NCI-H526 treated with DMSO at 0.1 percent for 48 hours (cell line): ENCODE results near the gene IL36A.

Experiments used
- DNase-seq: peaks from one replicate; lab custom pipeline; 2025; lab: John Stamatoyannopoulos, UW

IL36A gene

DNA sequence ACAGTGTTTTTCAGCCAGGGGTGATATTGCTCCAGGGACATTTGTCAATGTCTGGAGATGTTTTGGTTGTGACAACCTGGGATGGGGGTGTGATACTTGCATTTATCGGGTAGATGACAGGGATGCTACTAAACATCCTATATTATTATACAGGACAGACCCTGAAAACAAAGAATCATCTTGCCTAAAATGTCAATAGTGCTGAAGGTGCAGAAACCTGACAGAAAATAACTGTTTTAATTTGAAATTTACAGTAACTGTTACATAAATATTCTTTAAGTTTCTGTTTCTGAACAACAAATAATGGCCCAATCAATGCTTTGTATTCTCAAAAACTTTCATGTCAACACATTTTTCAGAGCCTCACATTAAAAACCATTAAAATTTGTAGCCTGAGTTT, 2.0 kb downstream of the IL36A start:
- no peak for DNase-seq

DNA sequence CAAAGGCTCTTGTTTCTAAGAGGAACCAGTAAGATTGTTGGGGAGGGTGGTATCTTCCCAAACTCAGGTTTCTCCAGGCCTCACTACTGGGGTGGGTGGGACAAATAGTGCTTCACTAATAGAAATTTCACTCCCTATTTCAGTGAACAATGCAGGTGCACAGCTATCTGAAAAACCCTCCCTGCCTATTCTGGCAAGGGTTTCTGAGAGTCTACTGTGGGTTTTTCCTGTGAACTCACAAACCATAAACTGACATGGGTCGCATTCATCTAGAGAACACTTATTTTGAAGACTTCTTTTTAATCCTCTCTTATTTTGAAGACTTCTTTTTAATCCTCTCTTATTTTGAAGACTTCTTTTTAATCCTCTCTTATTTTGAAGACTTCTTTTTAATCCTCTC, 4.4 kb downstream of the IL36A start:
- DNase-seq, result no peak

DNA sequence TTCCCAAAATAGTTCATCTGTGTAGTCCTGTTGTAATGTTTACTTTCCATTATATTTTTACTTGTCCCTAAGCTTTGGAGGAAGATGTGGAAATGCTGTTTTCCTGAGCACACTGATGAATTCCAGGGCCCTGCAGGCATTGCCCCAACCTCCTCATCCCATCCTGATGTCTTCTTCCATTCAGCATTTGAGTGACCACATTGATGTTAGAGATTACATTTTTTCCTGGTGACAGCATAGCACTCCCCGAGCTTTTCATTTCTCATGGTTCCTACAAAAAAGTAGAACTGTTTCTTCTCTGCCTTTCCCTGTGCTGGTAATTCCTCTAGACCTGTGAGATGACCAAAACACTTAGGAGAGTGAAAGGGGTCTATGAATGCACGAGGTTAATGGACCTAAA, 4.8 kb downstream of the IL36A start:
- no peak for DNase-seq

DNA sequence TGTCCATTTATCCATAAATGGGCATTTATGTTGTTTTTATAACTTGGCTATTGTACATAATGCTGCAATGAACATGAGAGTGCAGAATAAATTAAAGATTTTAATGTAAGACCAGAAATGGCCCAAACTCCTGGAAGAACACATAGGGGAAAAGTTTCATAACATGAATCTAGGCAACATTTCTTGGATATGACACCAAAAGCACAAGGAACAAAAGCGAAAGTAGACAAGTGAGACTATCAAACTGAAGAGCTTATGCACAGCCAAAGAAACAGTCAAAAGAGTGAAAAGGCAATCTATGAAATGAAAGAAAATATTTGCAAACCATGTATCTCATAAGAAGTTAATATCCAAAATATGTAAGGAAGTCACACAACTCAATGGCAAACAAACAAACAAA, 5.8 kb downstream of the IL36A start:
- no peak for DNase-seq

DNA sequence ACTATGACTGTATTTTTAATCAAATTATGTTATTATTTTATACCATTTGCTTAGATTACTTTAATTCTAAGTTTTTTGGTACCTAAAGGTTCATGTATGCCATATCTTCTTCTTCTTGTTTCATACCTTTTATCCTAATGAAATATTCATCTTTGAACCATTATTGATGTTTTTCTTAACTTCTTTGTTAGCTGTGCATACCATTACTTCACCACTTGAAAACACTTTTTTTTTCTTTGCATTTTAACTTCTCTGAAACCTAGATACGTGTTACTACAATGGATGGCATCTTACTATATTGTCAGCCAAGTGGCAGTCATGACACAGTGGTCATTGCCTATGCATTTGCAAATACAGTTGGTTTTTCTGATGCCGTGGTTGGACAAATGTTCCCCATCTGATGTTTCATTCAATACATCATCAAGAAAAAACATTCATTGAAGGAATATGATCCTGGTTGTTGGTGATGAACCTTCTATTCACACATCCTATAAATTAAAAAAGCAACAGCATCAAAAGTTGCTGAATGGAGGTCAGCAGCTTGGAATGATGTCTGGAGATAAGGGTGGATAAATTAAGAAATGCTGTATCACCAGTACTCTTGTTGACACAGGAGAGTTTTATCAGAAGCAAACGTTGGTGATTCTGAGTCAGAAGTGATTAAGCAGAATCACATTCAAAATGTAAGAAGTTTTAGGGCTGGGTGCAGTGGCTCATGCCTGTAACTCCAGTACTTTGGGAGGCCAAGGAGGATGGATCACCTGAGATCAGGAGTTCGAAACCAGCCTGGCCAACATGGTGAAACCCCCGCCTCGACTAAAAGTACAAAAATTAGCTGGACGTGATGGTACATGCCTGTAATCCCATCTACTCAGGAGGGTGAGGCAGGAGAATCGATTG, 7.4 kb downstream of the IL36A start:
- no peak for DNase-seq

DNA sequence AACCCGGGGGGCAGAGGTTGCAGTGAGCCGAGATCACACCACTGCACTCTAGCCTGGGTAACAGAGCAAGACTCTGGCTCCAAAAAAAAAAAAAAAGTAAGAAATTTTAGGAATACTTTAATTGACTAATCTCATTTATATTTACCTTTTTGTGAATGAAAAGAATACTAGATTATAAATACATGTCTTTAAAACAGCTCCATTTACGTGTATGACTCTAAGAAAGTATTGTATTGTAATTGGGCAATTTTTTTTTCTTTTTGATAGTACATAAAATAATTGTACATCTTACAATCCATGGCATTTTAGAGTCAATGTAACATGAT, 8.0 kb downstream of the IL36A start:
- DNase-seq, result no peak

DNA sequence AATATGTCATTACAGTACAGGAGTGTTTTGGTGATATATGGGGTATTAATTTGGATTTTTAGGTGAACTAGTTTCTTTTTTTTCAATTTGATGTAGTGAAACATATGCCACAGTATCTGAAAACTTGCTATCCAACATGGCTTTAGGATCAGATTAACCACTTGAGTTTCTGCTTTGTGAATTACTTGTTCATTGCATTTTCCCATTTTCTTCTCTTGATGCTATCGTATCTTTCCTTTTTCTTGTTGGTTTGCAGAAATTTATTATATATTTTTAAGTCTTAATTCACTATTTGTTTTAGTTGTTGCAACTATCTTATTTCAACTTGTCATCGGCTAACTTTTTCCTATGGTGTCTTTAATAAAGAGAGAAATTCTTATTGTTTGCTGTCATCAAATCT, 8.8 kb downstream of the IL36A start:
- DNase-seq, result no peak

DNA sequence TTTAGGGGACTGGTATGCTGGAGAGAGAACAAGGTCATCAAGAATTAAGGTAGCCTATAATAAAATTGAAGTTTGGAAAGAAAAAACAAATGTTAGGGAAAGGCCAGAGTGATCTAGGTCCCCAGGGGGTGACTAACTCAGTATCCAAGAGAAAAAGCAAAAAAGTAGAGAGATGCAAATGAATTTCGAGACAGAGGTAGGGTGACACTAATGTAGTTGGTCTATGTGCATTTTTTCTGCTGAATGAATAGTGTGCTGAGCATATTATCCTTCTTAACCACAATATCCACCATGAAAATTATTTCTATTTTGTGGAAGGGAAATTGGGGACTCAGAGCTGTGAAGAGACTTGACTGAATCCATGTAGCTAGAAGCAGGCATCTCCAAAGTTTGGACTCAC, 9.8 kb downstream of the IL36A start:
- no peak for DNase-seq

DNA sequence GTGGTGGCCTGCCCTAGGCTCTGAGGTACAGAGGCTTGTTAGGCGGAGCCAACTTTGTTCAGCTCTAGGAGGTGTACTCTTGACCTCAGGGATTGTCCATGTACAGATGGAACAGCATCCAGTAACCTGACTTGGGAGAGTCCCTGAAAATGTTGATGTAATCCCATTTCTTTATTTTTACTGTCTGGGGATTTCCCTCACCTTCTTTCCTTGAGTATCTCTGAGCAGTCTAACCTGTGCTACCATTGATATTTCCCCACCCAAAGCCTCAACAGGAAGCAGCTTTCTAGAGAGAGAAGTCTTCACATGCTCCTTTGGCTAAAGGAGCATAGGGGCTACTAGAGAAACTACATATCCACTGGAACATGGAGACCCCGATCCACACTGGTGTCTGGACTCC, 10.4 kb downstream of the IL36A start:
- DNase-seq, result no peak

DNA sequence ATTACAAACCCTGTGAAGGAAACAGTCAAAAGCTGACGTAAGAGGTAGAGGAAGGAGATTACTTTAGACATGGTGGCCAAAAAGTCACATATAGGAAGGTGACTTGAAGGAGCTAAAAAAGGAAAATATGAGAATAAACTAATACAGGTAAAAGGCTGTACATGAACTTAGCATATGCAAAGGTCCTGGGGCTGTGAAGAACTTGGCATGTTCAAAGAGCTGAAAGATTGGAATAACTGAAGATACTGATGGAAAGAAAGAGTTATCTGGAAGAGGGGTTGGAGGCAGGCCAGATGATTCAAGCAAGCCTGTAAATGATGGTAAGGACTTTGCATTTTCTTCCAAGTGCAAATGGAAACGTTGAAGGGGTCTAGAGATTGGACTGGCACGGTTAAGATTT, 13.2 kb downstream of the IL36A start:
- no peak for DNase-seq

DNA sequence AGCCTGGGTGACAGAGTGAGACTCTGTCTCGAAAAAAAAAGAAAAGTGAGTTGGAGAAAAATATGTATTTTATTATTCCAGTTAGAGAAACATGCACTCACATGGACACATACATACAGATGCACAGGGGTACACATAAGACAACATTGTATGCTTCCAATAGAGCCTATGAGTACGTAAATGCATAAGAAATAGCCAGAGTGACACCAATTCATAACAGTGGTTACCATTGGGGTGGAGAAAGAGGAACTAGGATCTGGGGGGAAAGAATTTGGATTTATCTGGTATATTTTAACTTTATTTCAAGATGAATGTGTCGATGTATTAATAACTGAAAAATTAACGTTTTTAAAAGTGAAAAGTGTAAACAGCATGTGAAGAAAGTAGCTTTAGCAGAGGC, 16.1 kb downstream of the IL36A start:
- DNase-seq, result no peak

DNA sequence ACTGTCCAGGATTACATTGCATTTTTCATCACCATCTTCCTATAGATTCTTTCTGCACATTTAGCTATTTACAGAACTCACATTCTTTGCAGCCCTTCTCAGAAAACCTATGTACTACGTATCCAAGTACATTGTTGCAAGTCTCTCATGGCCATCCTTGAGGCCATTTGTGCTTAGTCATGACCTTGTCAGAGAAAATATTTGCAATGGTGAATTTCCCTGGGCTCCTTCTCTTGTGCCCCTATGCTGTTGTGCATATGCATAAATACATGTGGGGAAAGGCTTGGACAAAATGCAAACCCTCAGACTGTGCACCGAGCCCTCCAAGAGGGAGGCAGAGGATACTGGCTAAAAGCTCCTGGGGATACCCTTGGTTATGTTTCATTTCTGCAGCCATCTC, 19.5 kb downstream of the IL36A start:
- DNase-seq, result no peak

DNA sequence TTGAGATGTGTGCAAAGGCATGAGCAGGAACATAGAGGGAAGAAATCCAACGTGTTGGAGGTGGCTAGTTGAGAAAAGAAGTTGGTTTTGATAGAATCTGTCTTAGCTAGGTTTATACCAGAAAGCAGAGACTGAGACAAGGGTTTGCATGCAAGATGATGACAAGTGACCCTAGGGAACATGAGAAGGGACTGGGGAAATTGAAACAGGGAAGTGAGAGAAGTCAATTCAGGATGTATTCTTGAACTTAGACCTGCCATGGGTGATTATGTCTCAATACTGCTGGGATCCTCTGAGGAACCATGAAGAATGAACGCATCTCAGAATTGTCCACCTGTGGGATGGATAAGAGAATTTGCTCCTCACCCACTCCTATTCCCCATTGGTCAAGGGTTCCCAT, 20.5 kb downstream of the IL36A start:
- DNase-seq, result no peak

DNA sequence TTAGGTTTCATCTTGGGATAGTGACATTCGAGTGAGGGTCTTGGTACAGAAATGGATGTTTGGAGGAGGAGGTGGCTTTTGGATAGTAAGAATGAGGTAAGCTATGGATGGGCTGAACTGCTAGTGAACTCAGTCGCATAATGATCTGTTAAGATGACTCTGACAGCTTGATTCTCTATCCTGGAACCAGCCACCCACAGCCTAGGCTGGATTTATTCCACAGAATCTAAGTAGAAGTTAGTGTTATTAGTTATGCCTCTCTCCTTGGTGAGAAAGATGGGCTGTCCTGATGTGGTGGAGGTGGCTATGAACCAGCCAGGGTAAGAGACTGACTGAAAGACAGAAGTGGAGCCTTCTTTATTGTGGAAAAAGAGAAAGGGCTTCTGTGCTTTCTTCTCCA, 22.4 kb downstream of the IL36A start:
- no peak for DNase-seq

DNA sequence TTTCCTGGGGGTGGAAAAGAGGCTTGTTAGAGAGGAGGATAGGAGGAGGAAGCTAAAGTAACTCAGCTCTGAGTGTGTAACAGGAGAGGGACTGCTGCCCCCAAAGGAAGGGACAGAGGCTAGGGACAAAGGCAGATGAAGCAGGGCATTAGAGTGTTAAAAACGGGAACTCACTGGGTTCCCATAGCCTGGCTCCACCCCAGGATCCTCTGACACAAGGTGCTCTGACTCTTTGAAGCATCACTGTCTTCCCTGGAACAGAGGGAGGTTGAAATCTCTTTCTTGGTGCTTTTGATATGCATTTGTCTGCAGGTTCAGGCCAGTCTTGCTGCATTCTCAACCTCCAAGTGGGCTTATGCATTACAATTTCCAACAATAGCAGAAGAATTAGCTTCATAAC, 22.9 kb downstream of the IL36A start:
- no peak for DNase-seq

DNA sequence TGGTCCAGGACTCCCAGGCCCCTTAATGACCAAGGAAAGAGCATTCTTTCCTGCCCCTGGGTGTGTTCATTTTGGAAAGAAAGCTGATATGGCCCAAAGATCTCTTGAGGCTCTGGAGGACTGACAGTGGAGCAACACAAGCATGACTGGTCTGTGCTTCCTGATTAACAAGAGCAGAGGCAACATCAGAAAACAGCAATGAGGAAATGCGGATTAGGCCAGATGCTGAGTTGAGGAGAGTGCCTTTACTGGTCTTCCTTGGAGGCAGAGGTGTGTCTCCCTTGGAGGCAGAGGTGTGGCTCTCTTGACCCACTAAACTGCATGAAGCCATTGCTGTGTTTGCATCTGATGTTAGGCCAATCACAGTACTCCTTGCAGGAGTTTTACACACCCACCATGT, 27.5 kb downstream of the IL36A start:
- no peak for DNase-seq

DNA sequence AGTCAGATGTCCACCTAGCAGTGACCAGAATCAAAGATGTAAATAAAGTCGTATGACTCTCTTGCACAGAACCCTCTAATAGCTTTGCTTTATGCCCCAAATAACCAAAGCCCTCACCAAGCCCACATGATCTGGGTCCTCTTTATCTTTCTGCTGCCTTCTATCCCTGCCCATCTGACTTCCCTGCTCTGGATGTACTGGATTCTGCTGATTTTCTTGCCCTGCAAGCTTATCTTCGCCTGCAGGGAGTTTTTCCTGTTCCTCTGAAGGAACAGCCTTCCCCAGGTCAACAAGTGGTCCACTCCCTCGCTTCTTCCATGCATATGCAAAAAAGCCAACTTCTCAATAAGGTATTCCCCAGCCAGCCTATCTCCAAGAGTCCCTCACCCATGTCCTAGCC, 28.8 kb downstream of the IL36A start:
- no peak for DNase-seq

DNA sequence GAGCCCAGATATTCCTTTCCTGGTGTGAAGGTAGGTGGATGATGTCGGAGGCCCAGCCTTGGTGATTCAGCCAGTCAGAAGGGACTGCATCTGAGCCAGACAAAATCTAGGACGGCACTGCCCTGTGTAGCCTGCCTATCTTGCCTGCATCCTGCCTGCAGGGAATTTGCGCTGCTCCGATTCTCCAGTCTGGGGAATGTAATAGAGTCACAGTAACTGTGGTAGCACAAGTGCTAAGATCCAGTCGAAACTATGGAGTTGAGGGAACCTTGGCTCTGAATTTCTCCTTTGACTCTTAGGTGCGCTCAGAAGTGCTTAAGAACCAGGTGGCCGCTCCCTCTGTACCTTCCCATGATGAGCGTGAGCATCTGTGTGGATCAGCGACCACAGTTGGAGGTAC, 31.5 kb downstream of the IL36A start:
- no peak for DNase-seq

DNA sequence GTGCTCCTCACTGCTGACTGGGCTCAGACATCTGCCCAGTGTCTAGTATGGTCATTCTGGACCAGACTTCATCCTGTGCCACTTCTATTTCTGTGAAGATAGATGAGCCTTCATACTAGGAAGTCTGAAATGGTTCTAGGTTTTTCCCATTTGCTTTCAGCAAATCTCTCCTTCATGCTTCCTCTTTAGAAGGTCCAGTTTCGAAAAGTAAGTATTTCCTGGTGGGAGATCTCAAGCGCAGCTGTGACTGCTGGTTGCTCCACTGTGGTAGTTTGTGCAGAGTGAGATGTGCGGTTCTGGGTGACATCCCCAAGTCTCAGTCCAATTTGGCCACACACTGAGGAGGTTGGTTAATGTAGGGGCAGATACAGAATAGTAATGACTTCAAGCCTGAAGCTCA, 33.0 kb downstream of the IL36A start:
- no peak for DNase-seq

DNA sequence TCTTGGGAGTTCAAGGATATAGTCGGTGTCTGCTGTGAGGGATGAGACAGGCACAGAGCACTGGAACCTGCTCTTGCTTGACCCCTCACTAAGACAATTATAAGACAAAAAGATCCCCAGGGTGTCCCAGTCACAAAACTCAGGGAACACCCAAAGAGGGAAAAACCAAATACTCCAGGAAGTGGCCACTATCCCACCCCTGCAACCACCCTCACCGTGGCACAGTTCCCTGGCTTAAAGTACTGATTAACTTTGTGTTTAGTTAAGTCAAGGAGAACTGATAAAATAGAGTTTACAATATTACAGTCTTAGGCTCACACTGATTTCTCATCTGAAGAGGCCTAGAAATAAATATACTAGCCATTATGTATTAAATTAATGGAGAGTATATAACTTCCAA, 33.9 kb downstream of the IL36A start:
- no peak for DNase-seq

DNA sequence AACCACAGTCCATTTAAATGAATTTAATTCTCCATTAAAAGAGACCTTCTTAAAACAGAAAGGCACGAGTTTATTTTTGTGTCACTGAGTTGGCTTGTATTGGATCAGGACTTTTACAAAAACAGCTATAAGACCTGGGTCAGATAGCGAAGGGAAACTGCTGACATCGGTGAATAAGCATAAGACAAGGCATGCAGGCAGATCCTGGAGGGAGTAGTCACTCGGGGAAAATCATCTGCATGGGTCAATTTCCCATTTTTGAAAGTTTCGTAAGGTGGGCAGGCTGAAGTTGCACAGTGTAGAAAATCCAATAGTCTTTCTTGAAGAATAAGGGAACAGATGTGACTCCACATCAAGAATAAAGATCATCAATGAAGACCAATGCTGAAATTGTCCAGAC, 34.5 kb downstream of the IL36A start:
- no peak for DNase-seq

DNA sequence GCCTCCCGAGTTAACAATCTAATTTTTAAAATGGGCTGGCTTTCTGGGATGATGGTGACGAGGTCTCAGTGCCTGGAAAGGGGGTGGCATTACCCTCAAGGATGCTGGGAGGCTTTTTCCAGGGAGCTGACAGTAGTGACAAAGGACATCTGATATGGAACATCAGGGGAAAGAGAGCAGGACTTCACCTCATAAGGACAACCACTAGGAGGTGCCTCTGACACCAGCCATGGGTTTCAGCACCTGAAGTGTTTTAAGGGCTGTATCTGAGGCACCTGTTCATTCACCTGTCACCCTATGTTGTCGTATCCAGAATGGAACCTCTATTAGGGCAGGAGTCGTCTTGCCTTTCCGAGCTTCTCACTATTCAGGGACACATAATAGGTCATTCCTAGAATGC, 36.6 kb downstream of the IL36A start:
- DNase-seq, result no peak

DNA sequence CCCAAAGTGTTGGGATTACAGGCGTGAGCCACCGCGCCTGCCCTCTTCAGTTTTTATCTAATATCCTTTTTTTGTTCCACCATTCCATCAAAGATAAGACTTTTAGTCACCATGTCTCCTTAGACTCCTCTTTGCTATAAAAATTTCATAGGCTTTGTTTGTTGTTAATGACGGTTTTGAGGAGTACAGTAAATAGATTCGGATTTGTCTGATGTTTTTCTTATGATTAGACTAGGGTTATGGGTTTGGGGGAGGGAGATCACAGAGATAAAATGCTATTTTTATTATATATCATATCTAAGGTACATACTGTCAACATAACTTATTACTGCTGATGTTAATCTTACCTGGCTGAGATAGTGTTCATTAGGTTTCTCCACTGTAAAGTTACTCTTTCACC, 41.2 kb downstream of the IL36A start:
- DNase-seq, result no peak
